BJ (cell line): ENCODE data around the gene GABBR2. TPM values are rescaled to one million over a fixed set of nuclear protein-coding genes. Genes with fewer than 3 reads are reported as not detected.
"Not testable (repeated sequence)": the region's sequence is repeated elsewhere in the genome, so short reads cannot be mapped to it uniquely, and the experiment has no call there.

Source experiments
- CTCF ChIA-PET: fragments of 350-600 bp; formaldehyde crosslinking; extraction: SDS; loops from one replicate; lab custom pipeline; 2021; ENCODE audit warnings: antibody characterized with exemption, inconsistent platforms; lab: Yijun Ruan, JAX
- POLR2A ChIA-PET: fragments of 300-600 bp; sonication (Branson Sonifier 250); formaldehyde crosslinking; extraction: SDS; loops from one replicate; lab custom pipeline; 2021; ENCODE audit warnings: antibody characterized with exemption; lab: Charles Lee
- DNase-seq: peaks from one replicate; pipeline ENCODE4 v3.0.0-alpha.2; 2011; ENCODE audit warnings: low read depth
- H3K27me3 ChIP-seq: 2 replicates; pipeline ENCODE4 v1.6.0; 2011; ENCODE audit warnings: low read length; ENCODE audit not compliant: control insufficient read depth, insufficient read depth
- H3K36me3 ChIP-seq: 2 replicates; pipeline ENCODE4 v1.5.1; 2011; ENCODE audit warnings: low read length; ENCODE audit not compliant: control insufficient read depth, insufficient read depth
- H3K4me3 ChIP-seq: 2 replicates; pipeline ENCODE4 v1.5.1; 2011; ENCODE audit warnings: low read depth, mild to moderate bottlenecking, control low read depth, low read length
- polyA plus RNA-seq: library from polyadenylated mRNA; depleted of rRNA; stranded (reverse); fragments of >200 nt; gene quantifications from 2 replicates; pipeline ENCODE4 v1.2.3, GENCODE V29; 2011
- TF ChIP-seq, protein P1 (sequence below): IDR thresholded peaks from 2 replicates; pipeline ENCODE4 v1.5.1; 2011; ENCODE audit warnings: low read depth, mild to moderate bottlenecking, control low read depth, inconsistent platforms, low read length, moderate library complexity; ENCODE audit not compliant: insufficient read depth

The GABBR2 gene
- polyA plus RNA-seq, 1 experiment: 1.6 TPM

DNA sequence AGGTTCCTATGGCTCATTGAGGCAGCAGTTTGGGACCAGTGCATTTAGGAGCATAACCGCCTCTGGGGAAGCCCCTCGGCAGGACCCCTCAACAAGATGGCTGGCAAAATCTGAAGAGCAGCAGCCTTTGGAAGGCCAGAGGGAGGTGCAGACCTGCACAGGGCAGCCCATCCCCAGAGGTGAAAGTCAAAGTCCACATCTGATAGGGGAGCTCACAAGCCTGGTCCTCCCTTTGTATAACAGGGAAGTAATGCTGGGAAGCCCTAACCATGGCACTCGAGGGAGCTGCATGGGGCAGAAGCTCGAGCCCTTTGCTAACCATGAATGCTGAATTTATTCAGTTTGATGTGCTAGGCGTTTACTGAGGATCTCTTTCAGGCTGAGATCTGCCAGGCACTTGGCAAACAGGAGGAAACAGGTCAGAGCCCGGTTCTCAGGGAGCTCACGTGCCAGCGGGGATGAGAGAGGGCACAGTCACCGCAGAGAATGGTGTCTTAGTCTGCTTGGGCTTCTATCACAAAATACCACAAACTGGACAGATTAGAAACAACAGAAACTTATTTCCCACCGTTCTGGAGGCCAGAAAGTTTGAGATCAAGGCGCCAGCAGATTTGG, 114.1 kb downstream of the GABBR2 start:
- TF ChIP-seq, protein P1, sequence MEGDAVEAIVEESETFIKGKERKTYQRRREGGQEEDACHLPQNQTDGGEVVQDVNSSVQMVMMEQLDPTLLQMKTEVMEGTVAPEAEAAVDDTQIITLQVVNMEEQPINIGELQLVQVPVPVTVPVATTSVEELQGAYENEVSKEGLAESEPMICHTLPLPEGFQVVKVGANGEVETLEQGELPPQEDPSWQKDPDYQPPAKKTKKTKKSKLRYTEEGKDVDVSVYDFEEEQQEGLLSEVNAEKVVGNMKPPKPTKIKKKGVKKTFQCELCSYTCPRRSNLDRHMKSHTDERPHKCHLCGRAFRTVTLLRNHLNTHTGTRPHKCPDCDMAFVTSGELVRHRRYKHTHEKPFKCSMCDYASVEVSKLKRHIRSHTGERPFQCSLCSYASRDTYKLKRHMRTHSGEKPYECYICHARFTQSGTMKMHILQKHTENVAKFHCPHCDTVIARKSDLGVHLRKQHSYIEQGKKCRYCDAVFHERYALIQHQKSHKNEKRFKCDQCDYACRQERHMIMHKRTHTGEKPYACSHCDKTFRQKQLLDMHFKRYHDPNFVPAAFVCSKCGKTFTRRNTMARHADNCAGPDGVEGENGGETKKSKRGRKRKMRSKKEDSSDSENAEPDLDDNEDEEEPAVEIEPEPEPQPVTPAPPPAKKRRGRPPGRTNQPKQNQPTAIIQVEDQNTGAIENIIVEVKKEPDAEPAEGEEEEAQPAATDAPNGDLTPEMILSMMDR: no peak
- Histone ChIP-seq H3K36me3 (no peaks in the 10 kb centered on the region), H3K4me3 (no peak overlapping the region), H3K27me3 (peaks cover 3% of the 10 kb centered on the region; the same call in 1 of the 2 replicates)
- DNase-seq: no peak
- POLR2A ChIA-PET: no interaction called here
- CTCF ChIA-PET: interaction anchor here (1.3 kb wide), 1 partner anchor 11 kb away, joined by 3 read pairs; no protein-coding TSS in a partner anchor

DNA sequence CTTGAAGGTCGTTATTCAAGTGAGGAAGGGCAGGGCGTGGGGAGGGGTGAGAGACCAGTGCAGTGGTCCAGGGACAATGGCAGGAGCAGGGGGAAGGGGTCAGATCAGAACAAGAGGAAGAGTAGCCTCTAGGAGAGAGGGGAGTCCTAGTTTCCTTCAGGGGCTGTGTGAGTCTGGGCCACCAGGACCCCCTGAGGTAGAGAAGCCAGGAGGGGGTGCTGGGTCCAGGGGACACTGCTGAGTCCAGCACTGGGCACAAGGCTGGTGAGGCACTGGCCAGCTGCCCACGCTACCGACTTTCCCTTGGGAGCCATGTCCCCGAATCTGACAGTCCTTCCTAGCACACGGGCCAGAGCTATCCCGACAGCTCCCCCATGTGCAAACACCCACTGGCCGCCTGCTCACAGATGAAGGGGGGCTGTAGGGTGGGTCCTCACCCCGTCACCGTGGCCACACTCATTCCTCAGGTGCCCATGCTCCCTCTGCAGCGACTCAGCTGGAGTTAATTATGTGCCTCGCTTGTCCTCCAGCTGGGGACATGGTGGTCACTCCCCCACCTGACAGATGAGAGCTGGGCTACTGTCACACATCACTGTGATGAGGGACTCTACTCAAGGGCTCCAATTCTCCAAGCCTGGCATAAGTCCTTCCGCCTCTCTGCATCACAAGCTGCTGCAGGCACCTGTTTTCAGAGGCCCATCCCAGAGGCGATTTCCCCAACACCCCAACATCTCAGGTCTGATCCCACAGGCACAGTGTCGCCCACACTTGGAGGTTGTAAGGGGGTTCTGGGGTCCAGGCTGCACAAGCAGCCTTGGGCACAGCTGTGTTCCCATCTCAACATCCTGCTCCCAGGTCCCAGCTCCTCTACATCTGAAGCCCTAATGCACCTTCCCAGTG, 115.1 kb downstream of the GABBR2 start:
- Histone ChIP-seq H3K36me3 (no peaks in the 10 kb centered on the region), H3K4me3 (no peak overlapping the region), H3K27me3 (peaks cover 1% of the 10 kb centered on the region; the same call in 1 of the 2 replicates)
- ChIA-PET POLR2A (no interaction called here), CTCF (interaction anchor here (1.3 kb wide), 1 partner anchor 10 kb away, joined by 3 read pairs; no protein-coding TSS in a partner anchor)
- TF ChIP-seq, protein P1: no peak
- no peak for DNase-seq

DNA sequence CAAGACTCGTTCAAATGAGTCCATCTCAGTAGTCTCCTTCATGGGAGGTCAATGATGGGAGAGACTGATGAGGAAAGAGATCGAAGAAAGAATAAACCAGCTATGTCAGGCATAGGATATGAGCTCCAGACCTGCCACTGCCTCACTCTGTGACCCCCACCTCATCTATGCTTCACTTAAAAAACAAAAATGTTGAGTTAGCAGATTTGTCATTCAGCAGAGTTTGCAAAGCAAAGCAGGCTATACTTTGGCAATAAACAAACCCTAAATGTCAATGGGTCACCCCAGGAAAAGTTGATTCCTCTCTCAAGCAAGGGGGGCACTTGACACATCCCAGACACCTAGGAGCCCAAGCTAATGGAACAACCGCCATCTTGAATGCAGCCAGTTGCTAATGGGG, 117.0 kb downstream of the GABBR2 start:
- no peaks in the 10 kb centered on the region for H3K36me3 ChIP-seq
- peaks cover 1% of the 10 kb centered on the region for H3K27me3 ChIP-seq
- TF ChIP-seq, protein P1: no peak
- DNase-seq: no peak
- H3K4me3 ChIP-seq: no peak overlapping the region
- POLR2A ChIA-PET: no interaction called here
- CTCF ChIA-PET: no interaction called here

DNA sequence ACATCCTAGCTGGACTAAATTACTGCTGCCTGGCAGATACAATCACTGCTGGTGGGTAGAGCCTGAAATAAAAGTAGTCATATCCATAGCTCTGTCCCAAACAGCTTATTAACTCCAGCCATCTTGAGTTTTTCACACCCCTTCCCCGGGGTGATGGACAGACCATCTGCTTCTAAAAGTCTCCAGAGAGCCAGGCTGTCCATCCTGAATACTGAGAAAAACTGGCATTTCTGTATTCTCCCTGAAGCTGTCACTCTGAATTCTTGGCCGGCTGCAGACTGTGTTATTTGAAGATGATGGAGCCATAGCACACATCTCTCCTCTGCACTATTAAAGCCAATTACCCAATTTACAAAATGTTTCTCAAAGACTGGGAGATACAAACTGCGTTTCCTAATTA, 118.6 kb downstream of the GABBR2 start:
- ChIA-PET POLR2A (no interaction called here), CTCF (interaction anchor here (0.9 to 1.2 kb wide), 2 partner anchors 13 to 26 kb away, joined by 4 to 6 read pairs; no protein-coding TSS in a partner anchor)
- DNase-seq: no peak
- TF ChIP-seq, protein P1: no peak
- Histone ChIP-seq H3K27me3 (peaks cover 1% of the 10 kb centered on the region), H3K36me3 (no peaks in the 10 kb centered on the region), H3K4me3 (no peak overlapping the region)

DNA sequence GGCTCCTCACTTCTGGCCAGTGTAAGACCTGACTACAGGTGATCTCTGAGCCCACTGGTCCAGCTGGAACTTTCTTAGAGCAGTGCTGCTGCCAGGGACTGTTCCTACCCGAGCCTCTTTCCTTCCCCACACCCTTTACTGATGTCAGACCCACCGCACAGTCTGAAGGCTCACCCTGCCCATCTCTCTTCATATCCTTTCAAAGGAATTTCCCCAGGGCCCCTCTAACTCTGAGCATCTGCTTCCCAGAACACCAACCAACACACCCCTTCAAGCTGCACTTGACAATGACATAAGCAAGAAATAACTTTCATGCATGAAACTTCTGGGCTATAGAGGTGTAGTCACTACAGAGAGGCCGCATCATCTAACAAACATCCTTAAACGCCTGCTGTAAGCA, 119.6 kb downstream of the GABBR2 start:
- Histone ChIP-seq H3K36me3 (no peaks in the 10 kb centered on the region), H3K27me3 (peaks cover 1% of the 10 kb centered on the region), H3K4me3 (no peak overlapping the region)
- POLR2A ChIA-PET: no interaction called here
- TF ChIP-seq, protein P1: no peak
- CTCF ChIA-PET: interaction anchor here (1.6 kb wide), 1 partner anchor 187 kb away, joined by 3 read pairs; no protein-coding TSS in a partner anchor
- DNase-seq: no peak

DNA sequence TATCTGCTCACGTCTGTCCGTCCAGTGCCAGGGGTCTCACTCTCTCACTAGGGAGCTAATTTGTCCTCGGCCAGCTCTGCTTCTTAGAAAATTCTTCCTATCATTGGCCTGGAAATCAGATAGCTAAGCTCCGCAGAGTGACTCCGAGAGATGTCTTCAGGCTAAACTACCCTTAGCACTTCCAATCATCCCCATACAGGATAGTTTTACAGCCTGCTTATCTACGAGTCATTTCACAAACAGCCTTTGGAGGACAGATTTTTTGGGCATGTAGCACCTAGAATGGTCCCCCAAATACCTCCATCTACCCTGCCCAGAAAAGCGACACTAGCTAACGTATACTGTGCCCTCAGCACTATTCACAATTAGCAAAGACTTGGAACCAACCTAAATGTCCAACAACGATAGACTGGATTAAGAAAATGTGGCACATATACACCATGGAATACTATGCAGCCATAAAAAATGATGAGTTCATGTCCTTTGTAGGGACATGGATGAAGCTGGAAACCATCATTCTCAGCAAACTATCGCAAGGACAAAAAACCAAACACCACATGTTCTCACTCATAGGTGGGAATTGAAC, 123.8 kb downstream of the GABBR2 start:
- CTCF ChIA-PET: interaction anchor here (1.1 to 1.5 kb wide), 2 partner anchors 13 to 24 kb away, joined by 3 to 6 read pairs; no protein-coding TSS in a partner anchor
- POLR2A ChIA-PET, H3K36me3 ChIP-seq, H3K4me3 ChIP-seq, H3K27me3 ChIP-seq, DNase-seq: not testable (repeated sequence)
